ENCODE results near the gene FAIM.
"Not testable (repeated sequence)": the region's sequence is repeated elsewhere in the genome, so short reads cannot be mapped to it uniquely, and the experiment has no call there.

Gene FAIM

DNA sequence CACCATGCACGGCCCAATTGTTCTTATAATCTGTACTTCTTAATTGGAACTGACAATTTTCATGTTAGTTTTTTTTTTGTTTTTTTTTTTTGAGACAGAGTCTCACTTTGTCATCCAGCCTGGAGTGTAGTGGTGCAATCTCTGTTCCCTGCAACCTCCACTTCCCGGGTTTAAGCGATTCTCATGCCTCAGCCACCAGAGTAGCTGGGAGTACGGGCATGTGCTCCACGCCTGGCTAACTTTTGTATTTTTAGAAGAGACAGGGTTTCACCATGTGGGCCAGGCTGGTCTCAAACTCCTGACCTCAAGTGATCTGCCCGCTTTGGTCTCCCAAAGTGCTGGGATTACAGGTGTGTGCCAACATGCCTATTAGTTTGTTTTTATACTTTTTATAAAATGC lies 72.4 kb downstream of the FAIM start:
- DNase-seq (ENCODE audit: low spot score): not testable (repeated sequence)

DNA sequence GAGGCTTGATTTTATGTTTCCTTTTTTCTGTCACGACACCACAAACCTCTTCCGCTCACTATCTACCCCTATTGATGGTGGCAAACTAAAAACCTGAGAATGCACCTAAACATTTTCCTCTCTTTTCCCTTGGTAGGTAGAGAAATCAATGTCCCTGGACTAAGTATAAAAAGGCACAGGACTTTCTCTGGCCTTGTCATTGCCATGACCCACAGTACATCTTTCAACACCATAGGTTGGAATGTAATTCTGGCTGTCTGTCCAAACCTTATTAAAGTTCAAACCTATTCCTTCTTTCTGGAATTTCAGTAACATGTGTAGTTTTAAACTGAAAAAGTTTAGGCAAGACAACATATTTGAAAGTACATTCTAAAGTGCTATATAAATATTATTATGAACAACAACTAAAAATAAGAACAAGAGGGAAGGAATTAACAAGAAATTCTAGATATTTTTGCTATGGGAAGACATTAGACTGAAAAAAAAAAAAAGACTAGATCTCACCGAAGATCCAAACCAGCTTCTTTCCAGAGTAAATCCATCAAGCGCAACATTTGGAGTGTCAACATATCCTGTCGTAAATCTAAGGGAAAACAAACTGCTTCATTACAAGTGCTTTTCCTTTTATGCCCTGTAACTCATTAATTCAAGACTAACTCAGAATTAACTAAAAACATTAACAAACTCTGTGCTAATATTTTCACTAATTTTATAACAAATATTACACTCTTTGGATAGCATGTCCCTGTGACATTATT lies 73.1 kb downstream of the FAIM start:
- no peak for DNase-seq (ENCODE audit: low spot score)

- no peak for DNase-seq (ENCODE audit: low spot score)
These were observed 74.1 kb downstream of the FAIM start for GRCh38 chr3:138682648-138683047.
